Neuronal stem cell (in vitro differentiated cells): ENCODE data around the gene SEPTIN3.

Experiments
- DNase-seq: peaks from one replicate; pipeline ENCODE4 v3.0.0-alpha.2; 2013; ENCODE audit warnings: low spot score
- H2AFZ ChIP-seq: one replicate; pipeline ENCODE4 v1.6.1; 2013; ENCODE audit warnings: mild to moderate bottlenecking, low read length, inconsistent platforms
- H2AK5ac ChIP-seq: 2 replicates; pipeline ENCODE4 v1.6.1; 2013; ENCODE audit warnings: low read depth, mild to moderate bottlenecking, inconsistent platforms, low read length, moderate library complexity, mixed read lengths
- H2BK120ac ChIP-seq: 2 replicates; pipeline ENCODE4 v1.6.1; 2013; ENCODE audit warnings: low read depth, mild to moderate bottlenecking, inconsistent platforms, low read length, moderate library complexity, mixed read lengths
- H2BK12ac ChIP-seq: one replicate; pipeline ENCODE4 v1.6.1; 2013; ENCODE audit warnings: low read length, inconsistent platforms
- H2BK15ac ChIP-seq: 2 replicates; pipeline ENCODE4 v1.6.1; 2013; ENCODE audit warnings: mild to moderate bottlenecking, low read length, inconsistent platforms, mixed read lengths
- H2BK5ac ChIP-seq: one replicate; pipeline ENCODE4 v1.6.1; 2013; ENCODE audit warnings: inconsistent platforms, mild to moderate bottlenecking, low read length, moderate library complexity
- H3K14ac ChIP-seq: one replicate; pipeline ENCODE4 v1.6.1; 2013; ENCODE audit warnings: low read length, inconsistent platforms
- H3K18ac ChIP-seq: 2 replicates; pipeline ENCODE4 v1.6.1; 2013; ENCODE audit warnings: low read length, inconsistent platforms
- H3K23ac ChIP-seq: 2 replicates; pipeline ENCODE4 v1.6.1; 2013; ENCODE audit warnings: low read depth, mild to moderate bottlenecking, mixed read lengths, low read length, inconsistent platforms; ENCODE audit not compliant: poor library complexity
- H3K27ac ChIP-seq: replicated peaks from 3 replicates; pipeline ENCODE4 v1.5.1; 2013; ENCODE audit warnings: low read length, inconsistent platforms
- H3K27me3 ChIP-seq, 3 experiments: 2 replicates each; pipeline ENCODE4 v1.6.1; 2013; ENCODE audit warnings: low read length in 3 of 3, mild to moderate bottlenecking in 2 of 3, inconsistent platforms in 1 of 3, low read depth in 1 of 3, mixed read lengths in 1 of 3, moderate library complexity in 1 of 3; ENCODE audit not compliant: control insufficient read depth in 3 of 3, insufficient read depth in 3 of 3
- H3K36me3 ChIP-seq, 2 donors: replicated peaks in 1 of 2; 2 replicates each; pipeline ENCODE4 v1.6.1; 2013; ENCODE audit warnings: low read length in 2 of 2; ENCODE audit not compliant: control insufficient read depth in 2 of 2, insufficient read depth in 2 of 2
- H3K4ac ChIP-seq: 2 replicates; pipeline ENCODE4 v1.6.1; 2013; ENCODE audit warnings: inconsistent platforms, mild to moderate bottlenecking, low read length, moderate library complexity
- H3K4me1 ChIP-seq, 2 donors: 1 replicate in 1 of 2; 2 replicates in 1 of 2; pipeline ENCODE4 v1.6.1; 2013; ENCODE audit warnings: low read length in 2 of 2, low read depth in 1 of 2; ENCODE audit not compliant: control insufficient read depth in 2 of 2, insufficient read depth in 1 of 2
- H3K4me2 ChIP-seq: one replicate; pipeline ENCODE4 v1.6.1; 2013; ENCODE audit warnings: mild to moderate bottlenecking, low read length, inconsistent platforms; ENCODE audit not compliant: insufficient read depth, poor library complexity, severe bottlenecking
- H3K4me3 ChIP-seq, 2 donors: 2 replicates each; pipeline ENCODE4 v1.5.1; 2013; ENCODE audit warnings: low read length in 2 of 2, mild to moderate bottlenecking in 2 of 2, inconsistent platforms in 1 of 2, moderate library complexity in 1 of 2
- H3K79me1 ChIP-seq: one replicate; pipeline ENCODE4 v1.6.1; 2013; ENCODE audit warnings: low read depth, mild to moderate bottlenecking, inconsistent platforms, low read length, moderate library complexity
- H3K9ac ChIP-seq: one replicate; pipeline ENCODE4 v1.6.1; 2013; ENCODE audit warnings: mild to moderate bottlenecking, low read depth, low read length, inconsistent platforms; ENCODE audit not compliant: poor library complexity
- H3K9me3 ChIP-seq, 2 donors: replicated peaks in 1 of 2; 2 replicates each; pipeline versions ENCODE3 to v1.6.1; 2013; ENCODE audit warnings: low read length in 2 of 2, mild to moderate bottlenecking in 2 of 2, inconsistent platforms in 1 of 2, low read depth in 1 of 2, mixed read lengths in 1 of 2, moderate library complexity in 1 of 2; ENCODE audit not compliant: control insufficient read depth in 2 of 2, insufficient read depth in 1 of 2
- H4K8ac ChIP-seq: one replicate; pipeline ENCODE4 v1.6.1; 2013; ENCODE audit warnings: low read depth, mild to moderate bottlenecking, inconsistent platforms, low read length, moderate library complexity
- H4K91ac ChIP-seq: one replicate; pipeline ENCODE4 v1.6.1; 2013; ENCODE audit warnings: low read length, low read depth, mild to moderate bottlenecking, inconsistent platforms; ENCODE audit not compliant: poor library complexity
- WGBS, 2 donors: extraction: QIAGEN DNeasy Blood & Tissue Kit; methylation state at CpG; one replicate each; pipeline ENCODE4 v1.1.7; 2013; ENCODE audit warnings: missing lambda C conversion rate in 2 of 2, mixed read lengths in 1 of 2; ENCODE audit not compliant: insufficient read length in 2 of 2, insufficient replicate concordance in 1 of 2; ENCODE audit errors: extremely low coverage in 2 of 2; 5-methylcytosine and 5-hydroxymethylcytosine counted together

Gene SEPTIN3

DNA sequence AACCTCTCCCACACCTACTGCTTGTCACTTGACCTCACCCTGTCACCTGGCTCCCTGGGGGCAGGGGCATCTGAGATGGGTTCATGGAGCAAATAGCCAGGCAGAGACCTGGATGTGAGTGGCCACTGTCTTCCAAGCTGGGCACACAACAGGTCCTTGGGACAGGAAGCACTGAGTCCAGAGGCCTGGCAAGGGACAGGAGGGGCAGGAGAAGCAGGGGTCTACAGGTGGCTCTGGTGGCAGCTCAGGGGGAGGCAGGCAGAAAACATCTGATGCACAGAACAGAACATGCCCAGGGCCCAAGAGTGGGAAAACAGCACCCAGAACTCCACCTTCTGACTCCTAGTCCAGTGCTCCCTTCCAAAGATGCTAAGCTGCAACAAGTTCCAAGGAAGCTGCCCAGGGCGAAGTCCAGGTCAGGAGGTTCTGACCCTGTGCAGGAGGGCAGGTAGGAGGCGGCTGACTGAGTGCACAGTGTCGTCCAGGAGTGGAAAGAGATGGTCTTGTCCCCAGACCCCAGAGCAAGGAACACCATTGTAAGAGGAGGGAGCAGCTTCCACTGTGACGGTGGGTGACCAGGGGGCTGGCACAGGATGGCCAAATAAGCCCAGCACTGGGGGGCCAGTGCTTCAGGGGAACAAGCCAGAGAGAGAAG, 46.2 kb upstream of the SEPTIN3 start:
- H3K9me3 ChIP-seq = no peaks in the 10 kb centered on the region
- no peak overlapping the region for H3K4me3 ChIP-seq
- no CpG with 5 or more reads among the region's 4 CpGs for WGBS, 2 donors

GRCh38 chr22:41923595-41924276, 45.5 kb upstream of the SEPTIN3 start:
- peak overlapping the region; percentile 60 for H2AK5ac ChIP-seq
- no peak overlapping the region for H4K91ac ChIP-seq
- H2AFZ ChIP-seq = no peak overlapping the region
- no peak overlapping the region for H3K18ac ChIP-seq
- H3K9ac ChIP-seq = no peak overlapping the region
- no peak overlapping the region for H3K4me2 ChIP-seq
- H3K4me1 ChIP-seq = peaks cover 12 to 20% of the 10 kb centered on the region in 2 donors
- no peak overlapping the region for H2BK120ac ChIP-seq
- H2BK5ac ChIP-seq = peak overlapping the region; percentile 29
- H3K79me1 ChIP-seq = no peaks in the 10 kb centered on the region
- H3K9me3 ChIP-seq = no peaks in the 10 kb centered on the region
- no peaks in the 10 kb centered on the region for H3K36me3 ChIP-seq
- no peak overlapping the region for H3K4ac ChIP-seq
- H3K23ac ChIP-seq = peak overlapping the region; percentile 5
- no peak overlapping the region for H3K14ac ChIP-seq
- H3K27me3 ChIP-seq = peaks cover 0 to 54% (median 23%) of the 10 kb centered on the region in 3 experiments
- H3K27ac ChIP-seq = no peak overlapping the region
- H2BK12ac ChIP-seq = no peak overlapping the region
- no peak overlapping the region for H3K4me3 ChIP-seq
- WGBS, 2 donors = no CpG with 5 or more reads among the region's 14 CpGs
- no peak overlapping the region for H2BK15ac ChIP-seq
- no peak for DNase-seq
- H4K8ac ChIP-seq = no peak overlapping the region

More for the DNA sequence above, 46.2 kb upstream of the SEPTIN3 start:
- no peak overlapping the region for H2AFZ ChIP-seq
- no peak overlapping the region for H3K18ac ChIP-seq
- H3K4me1 ChIP-seq = peaks cover 6 to 13% of the 10 kb centered on the region in 2 donors
- no peak for DNase-seq
- no peak overlapping the region for H2BK120ac ChIP-seq
- peak overlapping the region; percentile 29 for H2BK5ac ChIP-seq
- no peak overlapping the region for H2BK15ac ChIP-seq
- H3K36me3 ChIP-seq = no peaks in the 10 kb centered on the region
- H3K14ac ChIP-seq = no peak overlapping the region
- H3K79me1 ChIP-seq = no peaks in the 10 kb centered on the region
- no peak overlapping the region for H3K27ac ChIP-seq
- H4K8ac ChIP-seq = no peak overlapping the region
- peak overlapping the region; percentile 60 for H2AK5ac ChIP-seq
- peaks cover 6 to 61% (median 23%) of the 10 kb centered on the region in 3 experiments for H3K27me3 ChIP-seq
- H2BK12ac ChIP-seq = no peak overlapping the region
- peak overlapping the region; percentile 5 for H3K23ac ChIP-seq
- no peak overlapping the region for H4K91ac ChIP-seq
- H3K9ac ChIP-seq = no peak overlapping the region
- H3K4me2 ChIP-seq = no peak overlapping the region
- H3K4ac ChIP-seq = no peak overlapping the region

DNA sequence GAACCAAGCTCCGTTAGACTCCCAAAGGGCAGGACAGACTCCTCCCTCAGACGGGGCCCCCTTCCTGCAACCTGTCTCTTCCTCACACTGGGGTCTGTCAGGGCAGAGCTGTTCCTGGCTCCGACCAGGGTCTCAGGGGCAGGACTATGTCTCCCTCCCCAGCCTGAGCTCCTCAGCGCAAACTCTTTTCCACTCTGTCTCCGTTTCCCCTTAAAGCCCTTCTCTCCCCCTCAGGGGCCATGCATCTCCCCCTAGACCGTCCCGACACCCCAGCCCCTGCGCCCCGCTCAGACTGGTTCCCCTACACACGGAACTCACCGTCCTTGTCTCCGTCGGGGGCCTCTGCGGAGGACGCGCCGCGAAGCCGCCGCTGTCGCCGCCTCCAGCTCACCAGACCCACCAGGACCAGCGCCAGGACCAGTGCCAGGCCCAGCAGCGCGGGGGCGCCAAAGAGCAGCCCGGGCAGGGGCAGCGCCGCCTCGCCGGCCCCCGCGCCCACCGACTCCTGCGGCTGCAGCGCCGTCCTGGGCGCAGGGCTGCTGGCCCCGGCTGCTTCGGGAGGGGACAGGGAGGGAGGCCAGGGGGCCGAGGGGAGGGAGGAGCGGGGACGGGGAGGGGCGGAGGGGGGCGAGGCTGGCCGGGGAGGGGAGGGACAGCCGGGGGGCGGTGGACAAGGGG, 43.3 kb upstream of the SEPTIN3 start:
- H3K23ac ChIP-seq = peak overlapping the region; percentile 93
- peak overlapping the region; percentile 69 for H3K4me2 ChIP-seq
- H3K4ac ChIP-seq = no peak overlapping the region
- no peaks in the 10 kb centered on the region for H3K79me1 ChIP-seq
- peaks cover 0 to 32% (median 7%) of the 10 kb centered on the region in 3 experiments for H3K27me3 ChIP-seq
- no peak overlapping the region for H4K91ac ChIP-seq
- peak overlapping the region; percentile 82 for H2BK5ac ChIP-seq
- H3K9me3 ChIP-seq = no peaks in the 10 kb centered on the region
- no peak overlapping the region for H3K14ac ChIP-seq
- peak overlapping the region; percentile 90 for H3K9ac ChIP-seq
- H2AK5ac ChIP-seq = peak overlapping the region; percentile 81
- H2BK15ac ChIP-seq = no peak overlapping the region
- no peak overlapping the region for H2BK120ac ChIP-seq
- H2AFZ ChIP-seq = peak overlapping the region; percentile 35
- no peak overlapping the region for H3K27ac ChIP-seq
- no peaks in the 10 kb centered on the region for H3K36me3 ChIP-seq
- WGBS, 2 donors = no CpG with 5 or more reads among the region's 48 CpGs
- H3K4me1 ChIP-seq = peaks cover 20 to 22% of the 10 kb centered on the region in 2 donors
- DNase-seq = no peak
- H3K4me3 ChIP-seq = peak overlapping the region in 1 of 2 donors; percentile 79
- H2BK12ac ChIP-seq = peak overlapping the region; percentile 94
- H4K8ac ChIP-seq = peak overlapping the region; percentile 96
- peak overlapping the region; percentile 87 for H3K18ac ChIP-seq

DNA sequence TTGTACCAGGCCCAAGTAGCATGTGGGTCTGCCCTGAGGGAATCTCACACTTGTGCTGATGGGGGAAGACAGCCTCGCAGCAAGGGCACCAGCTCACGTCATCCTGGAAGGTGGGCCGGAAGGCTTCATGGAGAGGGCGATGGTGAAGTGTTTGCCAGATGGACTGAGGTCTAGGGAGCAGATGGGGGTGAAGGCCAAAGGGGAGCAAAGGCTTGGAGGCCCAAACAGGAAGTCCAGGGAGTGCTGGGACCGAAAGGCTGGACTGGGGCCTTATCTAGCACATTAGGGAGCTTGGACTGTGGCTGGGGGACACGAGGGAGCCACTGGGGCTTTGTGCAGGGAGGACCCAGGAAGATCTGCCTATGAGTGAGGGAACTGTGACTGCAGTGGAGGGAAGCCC, 41.4 kb upstream of the SEPTIN3 start:
- Histone ChIP-seq H3K23ac (peak overlapping the region; percentile 3), H3K4me2 (no peak overlapping the region), H2BK120ac (no peak overlapping the region), H3K27me3 (peaks cover 0 to 29% (median 7%) of the 10 kb centered on the region in 3 experiments), H3K18ac (peak overlapping the region; percentile 27), H3K4me1 (peaks cover 20 to 24% of the 10 kb centered on the region in 2 donors), H3K9me3 (no peaks in the 10 kb centered on the region), H2BK12ac (no peak overlapping the region), H3K4me3 (no peak overlapping the region), H3K4ac (no peak overlapping the region), H2BK5ac (no peak overlapping the region), H3K27ac (no peak overlapping the region), H2AFZ (no peak overlapping the region), H3K14ac (no peak overlapping the region), H4K91ac (no peak overlapping the region), H3K9ac (no peak overlapping the region), H2BK15ac (peak overlapping the region; percentile 1), H3K36me3 (peaks cover 2 to 5% of the 10 kb centered on the region in 2 donors), H2AK5ac (peak overlapping the region; percentile 86), H3K79me1 (no peaks in the 10 kb centered on the region), H4K8ac (no peak overlapping the region)
- no peak for DNase-seq
- WGBS, 2 donors = no CpG with 5 or more reads among the region's 6 CpGs
